SK-N-SH (cell line): ENCODE measurements around the gene TRIM4.

Source experiments
- CTCF ChIP-seq: fragments of 200-600 bp; sonication (generic); IDR thresholded peaks from 2 replicates; pipeline ENCODE4 v1.6.1; 2017; ENCODE audit warnings: antibody characterized with exemption, mild to moderate bottlenecking, moderate library complexity
- EZH2phosphoT487 ChIP-seq: fragments of 200-600 bp; sonication (generic); IDR thresholded peaks from 2 replicates; pipeline ENCODE4 v1.6.1; 2017; ENCODE audit warnings: low read depth, mixed run types, mild to moderate bottlenecking, antibody characterized with exemption, moderate library complexity, borderline replicate concordance
- FOXM1 ChIP-seq: IDR thresholded peaks from 2 replicates; pipeline ENCODE4 v1.4.0; 2012; ENCODE audit warnings: low read depth, mild to moderate bottlenecking
- GABPA ChIP-seq: IDR thresholded peaks from 2 replicates; pipeline ENCODE4 v1.4.0; 2012; ENCODE audit warnings: low read depth, mild to moderate bottlenecking
- NFIC ChIP-seq: IDR thresholded peaks from 2 replicates; pipeline ENCODE4 v1.4.0; 2012; ENCODE audit warnings: borderline replicate concordance
- NRF1 ChIP-seq: IDR thresholded peaks from 2 replicates; pipeline ENCODE4 v1.6.1; 2012; ENCODE audit warnings: low read depth, mild to moderate bottlenecking, low read length
- POLR2AphosphoS5 ChIP-seq: IDR thresholded peaks from 2 replicates; pipeline ENCODE4 v1.6.1; 2012; ENCODE audit warnings: low read depth, low read length
- RAD21 ChIP-seq: IDR thresholded peaks from 2 replicates; pipeline ENCODE4 v1.6.1; 2012; ENCODE audit warnings: mild to moderate bottlenecking, low read length
- RCOR1 ChIP-seq: fragments of 150-350 bp; IDR thresholded peaks from 2 replicates; pipeline ENCODE4 v1.6.1; 2017; ENCODE audit warnings: antibody characterized with exemption, low read length
- RXRA ChIP-seq: IDR thresholded peaks from 2 replicates; pipeline ENCODE4 v1.4.0; 2012; ENCODE audit warnings: low read depth, mild to moderate bottlenecking, borderline replicate concordance
- USF1 ChIP-seq: IDR thresholded peaks from 2 replicates; pipeline ENCODE4 v1.4.0; 2012; ENCODE audit warnings: low read depth, borderline replicate concordance
- TF ChIP-seq, protein P1 (sequence below): IDR thresholded peaks from 2 replicates; pipeline ENCODE4 v1.4.0; 2012; ENCODE audit warnings: low read depth, borderline replicate concordance
- TF ChIP-seq, protein P2 (sequence below): IDR thresholded peaks from 2 replicates; pipeline ENCODE4 v1.4.0; 2012; ENCODE audit warnings: low read depth
- TF ChIP-seq, protein P3 (sequence below): IDR thresholded peaks from 2 replicates; pipeline ENCODE4; 2012

DNA sequence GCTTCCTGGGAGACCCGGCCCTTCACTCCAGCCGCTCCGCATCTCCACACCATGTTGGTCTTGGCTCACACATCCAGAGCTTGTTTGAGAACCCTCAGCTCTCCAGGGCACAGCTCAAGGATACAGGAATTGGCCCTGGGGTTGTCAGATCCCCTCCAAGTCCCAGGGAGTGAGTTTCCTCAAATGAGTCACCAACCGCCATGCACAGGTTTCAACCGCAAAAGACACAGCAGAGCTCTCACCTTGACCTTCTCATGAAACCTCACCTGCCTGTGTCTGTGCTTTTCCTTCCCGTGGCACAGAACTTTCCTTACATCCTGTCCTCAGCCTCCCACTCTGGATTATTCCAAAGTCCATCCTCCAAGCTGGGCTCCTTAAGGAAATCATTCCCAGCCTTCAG is 35.9 kb upstream of the TRIM4 start:
- no peak for TF ChIP-seq CTCF
- TF ChIP-seq NFIC: no peak
- TF ChIP-seq RAD21: no peak
- TF ChIP-seq RXRA: no peak
- TF ChIP-seq RCOR1: no peak
- TF ChIP-seq, protein P1, sequence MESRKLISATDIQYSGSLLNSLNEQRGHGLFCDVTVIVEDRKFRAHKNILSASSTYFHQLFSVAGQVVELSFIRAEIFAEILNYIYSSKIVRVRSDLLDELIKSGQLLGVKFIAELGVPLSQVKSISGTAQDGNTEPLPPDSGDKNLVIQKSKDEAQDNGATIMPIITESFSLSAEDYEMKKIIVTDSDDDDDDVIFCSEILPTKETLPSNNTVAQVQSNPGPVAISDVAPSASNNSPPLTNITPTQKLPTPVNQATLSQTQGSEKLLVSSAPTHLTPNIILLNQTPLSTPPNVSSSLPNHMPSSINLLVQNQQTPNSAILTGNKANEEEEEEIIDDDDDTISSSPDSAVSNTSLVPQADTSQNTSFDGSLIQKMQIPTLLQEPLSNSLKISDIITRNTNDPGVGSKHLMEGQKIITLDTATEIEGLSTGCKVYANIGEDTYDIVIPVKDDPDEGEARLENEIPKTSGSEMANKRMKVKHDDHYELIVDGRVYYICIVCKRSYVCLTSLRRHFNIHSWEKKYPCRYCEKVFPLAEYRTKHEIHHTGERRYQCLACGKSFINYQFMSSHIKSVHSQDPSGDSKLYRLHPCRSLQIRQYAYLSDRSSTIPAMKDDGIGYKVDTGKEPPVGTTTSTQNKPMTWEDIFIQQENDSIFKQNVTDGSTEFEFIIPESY: no peak
- TF ChIP-seq NRF1: no peak
- TF ChIP-seq, protein P2, sequence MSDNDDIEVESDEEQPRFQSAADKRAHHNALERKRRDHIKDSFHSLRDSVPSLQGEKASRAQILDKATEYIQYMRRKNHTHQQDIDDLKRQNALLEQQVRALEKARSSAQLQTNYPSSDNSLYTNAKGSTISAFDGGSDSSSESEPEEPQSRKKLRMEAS: no peak
- no peak for TF ChIP-seq USF1
- no peak for TF ChIP-seq EZH2phosphoT487
- no peak for TF ChIP-seq GABPA
- no peak for TF ChIP-seq FOXM1
- TF ChIP-seq, protein P3, sequence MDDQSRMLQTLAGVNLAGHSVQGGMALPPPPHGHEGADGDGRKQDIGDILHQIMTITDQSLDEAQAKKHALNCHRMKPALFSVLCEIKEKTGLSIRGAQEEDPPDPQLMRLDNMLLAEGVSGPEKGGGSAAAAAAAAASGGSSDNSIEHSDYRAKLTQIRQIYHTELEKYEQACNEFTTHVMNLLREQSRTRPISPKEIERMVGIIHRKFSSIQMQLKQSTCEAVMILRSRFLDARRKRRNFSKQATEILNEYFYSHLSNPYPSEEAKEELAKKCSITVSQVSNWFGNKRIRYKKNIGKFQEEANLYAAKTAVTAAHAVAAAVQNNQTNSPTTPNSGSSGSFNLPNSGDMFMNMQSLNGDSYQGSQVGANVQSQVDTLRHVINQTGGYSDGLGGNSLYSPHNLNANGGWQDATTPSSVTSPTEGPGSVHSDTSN: no peak
- TF ChIP-seq POLR2AphosphoS5: no peak
